Skeletal muscle satellite cell (primary cell): ENCODE results near the gene SNRPA.
"Not testable (repeated sequence)": the region's sequence is repeated elsewhere in the genome, so short reads cannot be mapped to it uniquely, and the experiment has no call there.

ENCODE experiments used
- H3K27me3 ChIP-seq: 2 replicates; pipeline ENCODE4 v1.7.0; 2013; ENCODE audit warnings: low read length; ENCODE audit not compliant: control insufficient read depth, insufficient read depth
- H3K36me3 ChIP-seq: 2 replicates; pipeline ENCODE4 v1.7.0; 2013; ENCODE audit warnings: mild to moderate bottlenecking, control low read depth, low read length; ENCODE audit not compliant: insufficient read depth
- H3K4me1 ChIP-seq: 2 replicates; pipeline ENCODE4 v1.7.0; 2013; ENCODE audit warnings: low read length; ENCODE audit not compliant: control insufficient read depth, insufficient read depth
- H3K4me2 ChIP-seq: 2 replicates; pipeline ENCODE4 v1.7.0; 2013; ENCODE audit warnings: mild to moderate bottlenecking, low read length
- H3K4me3 ChIP-seq: 2 replicates; pipeline ENCODE4 v1.7.0; 2013; ENCODE audit warnings: low read length
- H3K9ac ChIP-seq: 2 replicates; pipeline ENCODE4 v1.7.0; 2013; ENCODE audit warnings: mild to moderate bottlenecking, low read depth, low read length, moderate library complexity
- H3K9me3 ChIP-seq: replicated peaks from 2 replicates; pipeline ENCODE4 v1.7.0; 2013; ENCODE audit warnings: mild to moderate bottlenecking, control low read depth, low read length

The SNRPA gene

GRCh38 chr19:40768869-40769268, 17.9 kb downstream of the SNRPA start:
- Histone ChIP-seq H3K27me3 (no peaks in the 10 kb centered on the region), H3K4me3 (no peak overlapping the region), H3K9me3 (no peaks in the 10 kb centered on the region), H3K36me3 (peaks cover 29% of the 10 kb centered on the region), H3K9ac (no peak overlapping the region), H3K4me2 (no peak overlapping the region), H3K4me1 (no peaks in the 10 kb centered on the region)

GRCh38 chr19:40771101-40771862, 20.3 kb downstream of the SNRPA start:
- H3K9ac ChIP-seq, H3K27me3 ChIP-seq, H3K4me1 ChIP-seq, H3K36me3 ChIP-seq, H3K4me2 ChIP-seq, H3K9me3 ChIP-seq, H3K4me3 ChIP-seq: not testable (repeated sequence)

- Histone ChIP-seq H3K4me2 (no peak within 1 kb of the TSS), H3K9ac (no peak within 1 kb of the TSS), H3K4me3 (no peak within 1 kb of the TSS), H3K36me3 (no peaks in the 10 kb centered on the region), H3K9me3 (no peaks in the 10 kb centered on the region), H3K4me1 (peaks cover 14% of the 10 kb centered on the region), H3K27me3 (no peaks in the 10 kb centered on the region)
Measured at GRCh38 chr19:40774916-40775631, 24.1 kb downstream of the SNRPA start, which contains the start of gene MIA. Gene MIA (plus strand): TSS chr19:40775521. CDS start chr19:40775543, 22 bp downstream.

GRCh38 chr19:40775632-40776022, 24.6 kb downstream of the SNRPA start:
- peaks cover 14% of the 10 kb centered on the region for H3K4me1 ChIP-seq
- H3K9me3 ChIP-seq, result no peaks in the 10 kb centered on the region
- H3K4me2 ChIP-seq, result no peak overlapping the region
- H3K36me3 ChIP-seq, result no peaks in the 10 kb centered on the region
- H3K4me3 ChIP-seq, result no peak overlapping the region
- no peaks in the 10 kb centered on the region for H3K27me3 ChIP-seq
- H3K9ac ChIP-seq, result no peak overlapping the region

GRCh38 chr19:40776364-40776763, 25.4 kb downstream of the SNRPA start:
- Histone ChIP-seq H3K4me2 (no peak overlapping the region), H3K4me1 (peaks cover 14% of the 10 kb centered on the region), H3K27me3 (no peaks in the 10 kb centered on the region), H3K4me3 (no peak overlapping the region), H3K36me3 (no peaks in the 10 kb centered on the region), H3K9ac (no peak overlapping the region), H3K9me3 (no peaks in the 10 kb centered on the region)

GRCh38 chr19:40776932-40777644, 26.1 kb downstream of the SNRPA start:
- H3K9me3 ChIP-seq, result no peaks in the 10 kb centered on the region
- H3K9ac ChIP-seq, result peak overlapping the region; percentile 88
- H3K27me3 ChIP-seq, result no peaks in the 10 kb centered on the region
- peak overlapping the region; percentile 83 for H3K4me3 ChIP-seq
- no peaks in the 10 kb centered on the region for H3K36me3 ChIP-seq
- peak overlapping the region; percentile 97 for H3K4me2 ChIP-seq
- H3K4me1 ChIP-seq, result peaks cover 14% of the 10 kb centered on the region

- H3K4me1 ChIP-seq, result peaks cover 14% of the 10 kb centered on the region
- peak overlapping the region; percentile 97 for H3K4me2 ChIP-seq
- no peaks in the 10 kb centered on the region for H3K9me3 ChIP-seq
- peak overlapping the region; percentile 88 for H3K9ac ChIP-seq
- peak overlapping the region; percentile 83 for H3K4me3 ChIP-seq
- no peaks in the 10 kb centered on the region for H3K27me3 ChIP-seq
- H3K36me3 ChIP-seq, result no peaks in the 10 kb centered on the region
Measured at GRCh38 chr19:40777645-40777936, 26.6 kb downstream of the SNRPA start.

GRCh38 chr19:40777937-40778705, 27.1 kb downstream of the SNRPA start, which contains the start of gene RAB4B:
Gene RAB4B (plus strand): TSS chr19:40778247. CDS start chr19:40778376, 129 bp downstream.
- Histone ChIP-seq H3K4me3 (peak within 1 kb of the TSS; percentile 83), H3K36me3 (no peaks in the 10 kb centered on the region), H3K9me3 (no peaks in the 10 kb centered on the region), H3K27me3 (no peaks in the 10 kb centered on the region), H3K4me2 (peak within 1 kb of the TSS; percentile 97), H3K9ac (peak within 1 kb of the TSS; percentile 88), H3K4me1 (peaks cover 14% of the 10 kb centered on the region)

GRCh38 chr19:40778706-40779284, 27.8 kb downstream of the SNRPA start:
- peak overlapping the region; percentile 83 for H3K4me3 ChIP-seq
- H3K4me1 ChIP-seq, result peaks cover 14% of the 10 kb centered on the region
- H3K27me3 ChIP-seq, result no peaks in the 10 kb centered on the region
- peak overlapping the region; percentile 80 for H3K4me2 ChIP-seq
- H3K9ac ChIP-seq, result peak overlapping the region; percentile 88
- H3K36me3 ChIP-seq, result no peaks in the 10 kb centered on the region
- H3K9me3 ChIP-seq, result no peaks in the 10 kb centered on the region

GRCh38 chr19:40780582-40780981, 29.6 kb downstream of the SNRPA start:
- Histone ChIP-seq H3K9ac (no peak overlapping the region), H3K4me2 (no peak overlapping the region), H3K9me3 (no peaks in the 10 kb centered on the region), H3K4me3 (no peak overlapping the region), H3K4me1 (peaks cover 14% of the 10 kb centered on the region), H3K27me3 (no peaks in the 10 kb centered on the region), H3K36me3 (no peaks in the 10 kb centered on the region)

GRCh38 chr19:40781140-40781539, 30.1 kb downstream of the SNRPA start:
- Histone ChIP-seq H3K9me3 (no peaks in the 10 kb centered on the region), H3K4me2 (no peak overlapping the region), H3K36me3 (no peaks in the 10 kb centered on the region), H3K4me3 (no peak overlapping the region), H3K4me1 (peaks cover 14% of the 10 kb centered on the region), H3K9ac (no peak overlapping the region), H3K27me3 (no peaks in the 10 kb centered on the region)
